Measurements from ENCODE around the gene TUT4. TPM values are rescaled to one million over a fixed set of nuclear protein-coding genes. Genes with fewer than 3 reads are reported as not detected.
A peak's percentile ranks its signal among the peaks of the same experiment; 100 is the strongest.

TUT4 gene
- total RNA-seq, 5 donors from 2014 or later (not counting 1 experiment from before 2014, with no cell fraction given) = 109 to 143 (median 129) TPM

GRCh38 chr1:52554756-52555155, 1.9 kb upstream of the TUT4 start:
- Histone ChIP-seq H3K27ac (ENCODE audit: low read length) (peak overlapping the region; percentile 83), H3K27me3 (replicated peaks in 1 of 2; ENCODE audit: control insufficient read depth in 2 of 2, extremely low read depth in 1 of 2, insufficient read depth in 2 of 2, low read length in 1 of 2) (no peaks in the 10 kb centered on the region), H3K36me3 (ENCODE audit: control insufficient read depth in 2 of 2, extremely low read depth in 1 of 2, insufficient read depth in 1 of 2, low read length in 1 of 2) (no peaks in the 10 kb centered on the region), H3K4me3 (ENCODE audit: control insufficient read depth in 1 of 2, extremely low read depth in 1 of 2, low read length in 1 of 2) (no peak overlapping the region), H3K9me3 (no peaks in the 10 kb centered on the region), H3K4me1 (ENCODE audit: control insufficient read depth in 1 of 2, extremely low read depth in 1 of 2, insufficient read depth in 2 of 2, low read length in 2 of 2) (peaks cover 16 to 25% of the 10 kb centered on the region in 2 experiments)
- Mint-ChIP-seq H3K4me1 (peaks cover 25 to 33% (median 27%) of the 10 kb centered on the region in 3 donors), H3K4me3 (peak overlapping the region in 2 of 3 donors; percentile 69 to 75), H3K36me3 (no peaks in the 10 kb centered on the region), H3K27ac (peak overlapping the region; percentile 60 to 85), H3K9me3 (no peaks in the 10 kb centered on the region), H3K27me3 (no peaks in the 10 kb centered on the region)
- ChIA-PET CTCF (interaction anchor here in 1 of 2 donors (1.5 kb wide), 1 partner anchor 151 kb away, joined by 3 read pairs; the partner anchor contains the start of genes ORC1 and PRPF38A), POLR2A (no interaction called here)
- DNase-seq (peak in 1 of 35 experiments; percentile 47), ATAC-seq (replicated peaks in 1 of 4) (no peak)
- WGBS (ENCODE audit: insufficient coverage) = no CpG with 5 or more reads among the region's 3 CpGs

GRCh38 chr1:52554267-52554640, 1.4 kb upstream of the TUT4 start:
- DNase-seq (no peak), ATAC-seq (replicated peaks in 1 of 4) (no peak)
- Histone ChIP-seq H3K36me3 (ENCODE audit: control insufficient read depth in 2 of 2, extremely low read depth in 1 of 2, insufficient read depth in 1 of 2, low read length in 1 of 2) (no peaks in the 10 kb centered on the region), H3K9me3 (no peaks in the 10 kb centered on the region), H3K27ac (ENCODE audit: low read length) (peak overlapping the region; percentile 83), H3K4me1 (ENCODE audit: control insufficient read depth in 1 of 2, extremely low read depth in 1 of 2, insufficient read depth in 2 of 2, low read length in 2 of 2) (peaks cover 16 to 30% of the 10 kb centered on the region in 2 experiments), H3K4me3 (ENCODE audit: control insufficient read depth in 1 of 2, extremely low read depth in 1 of 2, low read length in 1 of 2) (peak overlapping the region in 1 of 2 donors; percentile 73), H3K27me3 (replicated peaks in 1 of 2; ENCODE audit: control insufficient read depth in 2 of 2, extremely low read depth in 1 of 2, insufficient read depth in 2 of 2, low read length in 1 of 2) (no peaks in the 10 kb centered on the region)
- Mint-ChIP-seq H3K27ac (peak overlapping the region; percentile 77 to 85), H3K4me1 (peaks cover 30 to 38% (median 32%) of the 10 kb centered on the region in 3 donors), H3K27me3 (no peaks in the 10 kb centered on the region), H3K4me3 (peak overlapping the region in 2 of 3 donors; percentile 69 to 75), H3K36me3 (no peaks in the 10 kb centered on the region), H3K9me3 (no peaks in the 10 kb centered on the region)
- WGBS (ENCODE audit: insufficient coverage) = 100% methylated on average over 4 of the region's 6 CpGs
- POLR2A ChIA-PET = no interaction called here
- CTCF ChIA-PET = interaction anchor here in 1 of 2 donors (1.5 kb wide), 2 partner anchors 50 to 150 kb away, joined by 3 read pairs; partner anchors contain the start of genes ORC1 and PRPF38A

GRCh38 chr1:52553362-52554266, 722 bp upstream of the TUT4 start:
- Mint-ChIP-seq H3K27me3 (no peaks in the 10 kb centered on the region), H3K27ac (peak overlapping the region; percentile 77 to 85), H3K4me1 (peaks cover 36 to 42% (median 38%) of the 10 kb centered on the region in 3 donors), H3K36me3 (no peaks in the 10 kb centered on the region), H3K4me3 (peak overlapping the region in 2 of 3 donors; percentile 69 to 75), H3K9me3 (no peaks in the 10 kb centered on the region)
- under 1% methylated on average over 50 of the region's 66 CpGs for WGBS (ENCODE audit: insufficient coverage)
- H3K27ac ChIP-seq (ENCODE audit: low read length) = peak overlapping the region; percentile 98
- peaks cover 16 to 36% of the 10 kb centered on the region in 2 experiments for H3K4me1 ChIP-seq (ENCODE audit: control insufficient read depth in 1 of 2, extremely low read depth in 1 of 2, insufficient read depth in 2 of 2, low read length in 2 of 2)
- ATAC-seq (replicated peaks in 1 of 4) = peak; percentile 82 to 88 (median 84)
- peak overlapping the region; percentile 73 to 97 for H3K4me3 ChIP-seq (ENCODE audit: control insufficient read depth in 1 of 2, extremely low read depth in 1 of 2, low read length in 1 of 2)
- no peaks in the 10 kb centered on the region for H3K27me3 ChIP-seq (replicated peaks in 1 of 2; ENCODE audit: control insufficient read depth in 2 of 2, extremely low read depth in 1 of 2, insufficient read depth in 2 of 2, low read length in 1 of 2)
- H3K9me3 ChIP-seq = no peaks in the 10 kb centered on the region
- DNase-seq = peak; percentile 78 to 94 (median 90)
- H3K36me3 ChIP-seq (ENCODE audit: control insufficient read depth in 2 of 2, extremely low read depth in 1 of 2, insufficient read depth in 1 of 2, low read length in 1 of 2) = no peaks in the 10 kb centered on the region
- CTCF ChIA-PET = interaction anchor here in 1 of 2 donors (0.6 to 1.5 kb wide), 7 partner anchors 12 to 366 kb away, joined by 3 to 6 read pairs (median 3); partner anchors contain the start of genes ORC1 and PRPF38A
- POLR2A ChIA-PET = interaction anchor here (0.6 to 1.2 kb wide), 8 partner anchors 28 to 150 kb away, joined by 3 to 11 read pairs (median 8); partner anchors contain the start of genes ORC1 (in 1 of the 2) and PRPF38A (in 1 of the 2)

GRCh38 chr1:52552236-52552504, 722 bp downstream of the TUT4 start:
- no peaks in the 10 kb centered on the region for H3K27me3 Mint-ChIP-seq
- peak; percentile 35 to 88 (median 82) for DNase-seq
- H3K36me3 Mint-ChIP-seq = no peaks in the 10 kb centered on the region
- no CpG with 5 or more reads among the region's 14 CpGs for WGBS (ENCODE audit: insufficient coverage)
- Histone ChIP-seq H3K9me3 (no peaks in the 10 kb centered on the region), H3K4me1 (ENCODE audit: control insufficient read depth in 1 of 2, extremely low read depth in 1 of 2, insufficient read depth in 2 of 2, low read length in 2 of 2) (peaks cover 16 to 38% of the 10 kb centered on the region in 2 experiments), H3K36me3 (ENCODE audit: control insufficient read depth in 2 of 2, extremely low read depth in 1 of 2, insufficient read depth in 1 of 2, low read length in 1 of 2) (no peaks in the 10 kb centered on the region), H3K27ac (ENCODE audit: low read length) (peak overlapping the region; percentile 98), H3K27me3 (replicated peaks in 1 of 2; ENCODE audit: control insufficient read depth in 2 of 2, extremely low read depth in 1 of 2, insufficient read depth in 2 of 2, low read length in 1 of 2) (no peaks in the 10 kb centered on the region), H3K4me3 (ENCODE audit: control insufficient read depth in 1 of 2, extremely low read depth in 1 of 2, low read length in 1 of 2) (peak overlapping the region; percentile 86 to 97)
- ATAC-seq (replicated peaks in 1 of 4) = peak; percentile 31 to 62 (median 42)
- no peak overlapping the region for H3K27ac Mint-ChIP-seq
- no peaks in the 10 kb centered on the region for H3K9me3 Mint-ChIP-seq
- peaks cover 49 to 52% (median 50%) of the 10 kb centered on the region in 3 donors for H3K4me1 Mint-ChIP-seq
- ChIA-PET CTCF (interaction anchor here in 1 of 2 donors (0.7 kb wide), 1 partner anchor 28 kb away, joined by 9 read pairs; no protein-coding TSS in a partner anchor), POLR2A (no interaction called here)
- no peak overlapping the region for H3K4me3 Mint-ChIP-seq

GRCh38 chr1:52551507-52552235, 1.2 kb downstream of the TUT4 start:
- ChIA-PET POLR2A (interaction anchor here in 1 of 2 donors (0.7 kb wide), 1 partner anchor 505 kb away, joined by 4 read pairs; no protein-coding TSS in a partner anchor), CTCF (no interaction called here)
- no peaks in the 10 kb centered on the region for H3K27me3 Mint-ChIP-seq
- H3K27ac Mint-ChIP-seq = no peak overlapping the region
- peaks cover 52 to 53% (median 52%) of the 10 kb centered on the region in 3 donors for H3K4me1 Mint-ChIP-seq
- ATAC-seq (replicated peaks in 1 of 4) = no peak
- no peaks in the 10 kb centered on the region for H3K36me3 ChIP-seq (ENCODE audit: control insufficient read depth in 2 of 2, extremely low read depth in 1 of 2, insufficient read depth in 1 of 2, low read length in 1 of 2)
- WGBS (ENCODE audit: insufficient coverage) = 0% methylated on average over 5 of the region's 20 CpGs
- peaks cover 16 to 38% of the 10 kb centered on the region in 2 experiments for H3K4me1 ChIP-seq (ENCODE audit: control insufficient read depth in 1 of 2, extremely low read depth in 1 of 2, insufficient read depth in 2 of 2, low read length in 2 of 2)
- H3K4me3 ChIP-seq (ENCODE audit: control insufficient read depth in 1 of 2, extremely low read depth in 1 of 2, low read length in 1 of 2) = peak overlapping the region; percentile 86 to 97
- peak in 34 of 35 experiments; percentile 4 to 54 (median 30) for DNase-seq
- H3K27me3 ChIP-seq (replicated peaks in 1 of 2; ENCODE audit: control insufficient read depth in 2 of 2, extremely low read depth in 1 of 2, insufficient read depth in 2 of 2, low read length in 1 of 2) = no peaks in the 10 kb centered on the region
- H3K9me3 ChIP-seq = no peaks in the 10 kb centered on the region
- H3K9me3 Mint-ChIP-seq = no peaks in the 10 kb centered on the region
- peak overlapping the region; percentile 98 for H3K27ac ChIP-seq (ENCODE audit: low read length)
- H3K4me3 Mint-ChIP-seq = no peak overlapping the region
- H3K36me3 Mint-ChIP-seq = no peaks in the 10 kb centered on the region

- Mint-ChIP-seq H3K4me1 (peaks cover 58 to 61% (median 59%) of the 10 kb centered on the region in 3 donors), H3K36me3 (peaks cover 5% of the 10 kb centered on the region)
Measured at GRCh38 chr1:52550447-52550846, 2.4 kb downstream of the TUT4 start.

More at GRCh38 chr1:52550447-52550846, 2.4 kb downstream of the TUT4 start:
- DNase-seq = peak in 1 of 35 experiments; percentile 4
- H3K27ac Mint-ChIP-seq = peak overlapping the region; percentile 71 to 74
- WGBS (ENCODE audit: insufficient coverage) = 79% methylated on average over 2 of the region's 7 CpGs
- H3K27me3 ChIP-seq (replicated peaks in 1 of 2; ENCODE audit: control insufficient read depth in 2 of 2, extremely low read depth in 1 of 2, insufficient read depth in 2 of 2, low read length in 1 of 2) = no peaks in the 10 kb centered on the region
- no peaks in the 10 kb centered on the region for H3K36me3 ChIP-seq (ENCODE audit: control insufficient read depth in 2 of 2, extremely low read depth in 1 of 2, insufficient read depth in 1 of 2, low read length in 1 of 2)
- peaks cover 16 to 38% of the 10 kb centered on the region in 2 experiments for H3K4me1 ChIP-seq (ENCODE audit: control insufficient read depth in 1 of 2, extremely low read depth in 1 of 2, insufficient read depth in 2 of 2, low read length in 2 of 2)
- POLR2A ChIA-PET = interaction anchor here (0.6 to 0.7 kb wide), 2 partner anchors 85 to 143 kb away, joined by 3 to 11 read pairs; no protein-coding TSS in a partner anchor
- no peaks in the 10 kb centered on the region for H3K9me3 ChIP-seq
- peak overlapping the region; percentile 8 to 67 (median 64) for H3K4me3 Mint-ChIP-seq
- no peak overlapping the region for H3K27ac ChIP-seq (ENCODE audit: low read length)
- H3K4me3 ChIP-seq (ENCODE audit: control insufficient read depth in 1 of 2, extremely low read depth in 1 of 2, low read length in 1 of 2) = no peak overlapping the region
- CTCF ChIA-PET = no interaction called here
- ATAC-seq (replicated peaks in 1 of 4) = no peak
- peaks cover 0 to 4% (median 0%) of the 10 kb centered on the region in 3 donors for H3K9me3 Mint-ChIP-seq
- no peaks in the 10 kb centered on the region for H3K27me3 Mint-ChIP-seq
